Heart right ventricle (tissue), 16 donors: ENCODE data around the gene IGFBP7. TPM values are rescaled to one million over a fixed set of nuclear protein-coding genes. Genes with fewer than 3 reads are reported as not detected.

Experiments
- ATAC-seq, 8 donors: fragments of 200-7000 bp; cut with Tn5 transposase; one replicate each; pipeline ENCODE4 v1.9.1; 2020; ENCODE audit warnings: mild to moderate bottlenecking in 8 of 8, moderate library complexity in 8 of 8, moderate number of reproducible peaks in 1 of 8
- DNase-seq, 2 donors: peaks; one replicate each; pipeline ENCODE4 v3.0.0-alpha.2; 2020
- H3K27ac ChIP-seq, 10 donors: fragments of 200-600 bp; sonication (generic) in 2 of 10; one replicate each; pipeline versions ENCODE4 v1.5.0 to v1.8.0; 2020 to 2022; ENCODE audit warnings: mild to moderate bottlenecking in 3 of 10
- H3K27me3 ChIP-seq, 7 donors: fragments of 200-600 bp; one replicate each; pipeline ENCODE4 v1.8.0; 2021 to 2022; ENCODE audit warnings: mild to moderate bottlenecking in 2 of 7
- H3K36me3 ChIP-seq, 9 donors: fragments of 200-600 bp; sonication (generic) in 1 of 9; one replicate each; pipeline versions ENCODE4 v1.5.0 to v1.8.0; 2020 to 2022; ENCODE audit warnings: mild to moderate bottlenecking in 2 of 9
- H3K4me1 ChIP-seq, 9 donors: fragments of 200-600 bp; sonication (generic) in 1 of 9; one replicate each; pipeline versions ENCODE4 v1.5.0 to v1.8.0; 2020 to 2022; ENCODE audit warnings: mild to moderate bottlenecking in 4 of 9
- H3K4me3 ChIP-seq, 10 donors: fragments of 200-600 bp; sonication (generic) in 2 of 10; one replicate each; pipeline versions ENCODE4 v1.5.0 to v1.8.0; 2020 to 2022; ENCODE audit warnings: mild to moderate bottlenecking in 7 of 10, moderate library complexity in 2 of 10
- H3K9me3 ChIP-seq, 11 donors: fragments of 200-600 bp in 10 of 11; sonication (generic) in 2 of 11; one replicate each; pipeline versions ENCODE4 v1.5.0 to v1.8.0; 2013 to 2022; ENCODE audit warnings: mild to moderate bottlenecking in 2 of 11, control low read depth in 1 of 11, moderate library complexity in 1 of 11
- CTCF ChIP-seq, 9 donors: fragments of 200-600 bp; sonication (generic) in 2 of 9; IDR thresholded peaks; one replicate each; pipeline versions ENCODE4 v1.5.0 to v1.8.0; 2021 to 2022; ENCODE audit warnings: antibody characterized with exemption in 9 of 9, mild to moderate bottlenecking in 5 of 9, moderate library complexity in 1 of 9
- WGBS, 2 donors: extraction: QIAGEN DNeasy Blood & Tissue Kit; methylation state at CpG; one replicate each; pipeline ENCODE4 v1.1.7; 2013; ENCODE audit warnings: inconsistent platforms in 1 of 2; 5-methylcytosine and 5-hydroxymethylcytosine counted together
- intact Hi-C, 10 donors: fragments of 100-400 bp; cut with DNase I; formaldehyde crosslinking; loops; one replicate each; pipeline versions ENCODE4 v1.11.1 to v1.14.2; 2022
- polyA plus RNA-seq, 2 donors: library from polyadenylated mRNA; stranded (reverse); fragments of 200-250 nt; gene quantifications; one replicate each; pipeline ENCODE4 v1.2.3, GENCODE V29; 2013
- total RNA-seq, 10 donors: library from RNA; stranded (reverse); fragmentation: NEBNext Ultra II Directional in 3 of 10; extraction: Animal tissue kit (Norgen Biotek cat#: 25700) in 3 of 10; gene quantifications; one replicate each; pipeline versions ENCODE4 v1.2.1 to v1.2.4, GENCODE V29; 2021 to 2023
- donor health status: Arrhythmogenic right ventricular cardiomyopathy.
- donor health status: ischemic (EF 13 %, LVEDD 7.1; RV severe dilation, severe dysfunction).
- donor health status: healthy with polysubstance abuse.
- donor health status: DM: no; HTN: yes; CAD: no.
- donor health status: DM: no; HTN: no; CAD: no.
- donor health status: ischemic (EF 25% LVEDD 6.9; RV normal size, moderate dysfunction).
- donor health status: ischemic (EF 25% LVEDD 5.7; RV mildly dilated, moderate dysfunction).
- donor health status: healthy.
- donor health status: DM: yes; HTN: yes; CAD: no.
- donor health status: Ischemic cardiomyopathy.
- donor health status: ischemic (EF 35%, LVEDD 5.7; RV mildly dilated, moderate dysfunction).
- donor health status: nonischemic (EF 11% LVEDD 7.7; RV severe dilation, severe dysfunction).
- donor health status: DM: yes; HTN: yes; CAD: no.
- donor health status: PGD.
- donor health status: ischemic (EF 29% LVEDD 5.4; RV normal size, mild dysfunction).
- donor health status: nonischemic (EF 23%, LVEDD 6.1; RV moderate dilation, normal function).

Gene IGFBP7
- total and polyA plus RNA-seq, 12 donors = 498 to 1,251 (median 626) TPM

GRCh38 chr4:57124145-57124544 lies 14.0 kb upstream of the IGFBP7 start:
- ATAC-seq = no peak
- intact Hi-C loops = no loop called here

GRCh38 chr4:57122959-57123358 lies 12.8 kb upstream of the IGFBP7 start:
- H3K9me3 ChIP-seq = peaks cover 0 to 24% (median 14%) of the 10 kb centered on the region in 11 donors
- H3K4me3 ChIP-seq = no peak overlapping the region
- no peaks in the 10 kb centered on the region for H3K36me3 ChIP-seq
- TF ChIP-seq CTCF (IDR thresholded peaks at IDR 0.05) = no peak
- peaks cover 0 to 30% (median 19%) of the 10 kb centered on the region in 9 donors for H3K4me1 ChIP-seq
- no peaks in the 10 kb centered on the region for H3K27me3 ChIP-seq
- intact Hi-C loops = no loop called here
- H3K27ac ChIP-seq = no peak overlapping the region
- WGBS, 2 donors = 90 to 94% methylated on average over 1 of the region's 1 CpG
- DNase-seq (no peak), ATAC-seq (no peak)

More at GRCh38 chr4:57124145-57124544, 14.0 kb upstream of the IGFBP7 start:
- peaks cover 0 to 24% (median 14%) of the 10 kb centered on the region in 11 donors for H3K9me3 ChIP-seq
- H3K27ac ChIP-seq = no peak overlapping the region
- no peaks in the 10 kb centered on the region for H3K27me3 ChIP-seq
- H3K4me1 ChIP-seq = peaks cover 0 to 18% (median 8%) of the 10 kb centered on the region in 9 donors
- no peak for TF ChIP-seq CTCF (IDR thresholded peaks at IDR 0.05)
- no peak for DNase-seq
- no peaks in the 10 kb centered on the region for H3K36me3 ChIP-seq
- H3K4me3 ChIP-seq = no peak overlapping the region

- Histone ChIP-seq H3K4me1 (peaks cover 0 to 41% (median 22%) of the 10 kb centered on the region in 9 donors), H3K4me3 (peak overlapping the region in 5 of 10 donors; percentile 0 to 30 (median 14)), H3K27me3 (no peaks in the 10 kb centered on the region), H3K9me3 (peaks cover 0 to 12% (median 6%) of the 10 kb centered on the region in 11 donors), H3K27ac (peak overlapping the region; percentile 18 to 90 (median 84)), H3K36me3 (no peaks in the 10 kb centered on the region)
- DNase-seq (peak; percentile 57 to 74), ATAC-seq (peak; percentile 86 to 97 (median 96))
- TF ChIP-seq CTCF (IDR thresholded peaks at IDR 0.05) = no peak
- 10 to 13% methylated on average over 8 of the region's 8 CpGs for WGBS, 2 donors
- intact Hi-C loops = loop anchor here in 2 of 10 donors (10.0 kb wide), 2 partner anchors 54 to 74 kb away; no protein-coding TSS in a partner anchor
Observed at GRCh38 chr4:57119054-57119651, 9.0 kb upstream of the IGFBP7 start.

- intact Hi-C loops = loop anchor here in 2 of 10 donors (10.0 kb wide), 2 partner anchors 53 to 73 kb away; no protein-coding TSS in a partner anchor
- no peak for ATAC-seq
- no peak for TF ChIP-seq CTCF (IDR thresholded peaks at IDR 0.05)
- Histone ChIP-seq H3K9me3 (peaks cover 0 to 2% (median 0%) of the 10 kb centered on the region in 11 donors), H3K4me1 (peaks cover 0 to 46% (median 22%) of the 10 kb centered on the region in 9 donors), H3K27me3 (no peaks in the 10 kb centered on the region), H3K36me3 (no peaks in the 10 kb centered on the region), H3K27ac (peak overlapping the region in 3 of 10 donors; percentile 83 to 90 (median 86)), H3K4me3 (no peak overlapping the region)
- WGBS, 2 donors = 83 to 93% methylated on average over 2 of the region's 2 CpGs
- no peak for DNase-seq
Observed at GRCh38 chr4:57117491-57117890, 7.3 kb upstream of the IGFBP7 start.
